HEK293 (cell line): ENCODE data around the gene SUFU.
"Not testable (repeated sequence)": the region's sequence is repeated elsewhere in the genome, so short reads cannot be mapped to it uniquely, and the experiment has no call there.

Experiments used
- CTCF ChIA-PET: fragments of 350-600 bp; formaldehyde crosslinking; extraction: SDS; loops from one replicate; lab custom pipeline; 2021; ENCODE audit warnings: antibody characterized with exemption; lab: Yijun Ruan, JAX
- POLR2A ChIA-PET: fragments of 300-600 bp; formaldehyde crosslinking; extraction: SDS; loops from one replicate; lab custom pipeline; 2020; ENCODE audit warnings: antibody characterized with exemption, inconsistent platforms; lab: Yijun Ruan, JAX
- H3K27ac ChIP-seq: fragments of 200-500 bp; sonication (Bioruptor generic); 2 replicates; pipeline ENCODE4 v1.5.1; 2014; ENCODE audit warnings: low read depth, low read length, control low read depth, inconsistent platforms; ENCODE audit errors: extremely low read depth
- H3K36me3 ChIP-seq, 2 experiments: fragments of 200-500 bp in 1 of 2; sonication (Bioruptor generic) in 1 of 2; 1 replicate in 1 of 2; 2 replicates in 1 of 2; pipeline ENCODE4 v1.5.1; 2014 to 2017; ENCODE audit warnings: inconsistent platforms in 2 of 2, low read length in 2 of 2; ENCODE audit not compliant: control insufficient read depth in 2 of 2, insufficient read depth in 1 of 2
- H3K4me1 ChIP-seq: fragments of 200-500 bp; sonication (Bioruptor generic); 2 replicates; pipeline ENCODE4 v1.5.1; 2014; ENCODE audit warnings: mild to moderate bottlenecking, low read length, inconsistent platforms; ENCODE audit not compliant: control insufficient read depth, insufficient read depth
- H3K4me3 ChIP-seq: 2 replicates; pipeline ENCODE4 v1.5.1; 2011; ENCODE audit warnings: low read depth, mild to moderate bottlenecking, control low read depth, low read length, moderate library complexity
- H3K9me3 ChIP-seq: fragments of 200-500 bp; sonication (Bioruptor generic); 2 replicates; pipeline ENCODE4 v1.5.1; 2014; ENCODE audit warnings: low read depth, low read length, inconsistent platforms; ENCODE audit not compliant: control insufficient read depth, insufficient read depth
- GFI1B ChIP-seq: fragments of 450-650 bp; formaldehyde crosslinking; IDR thresholded peaks from 2 replicates; pipeline ENCODE4 v1.5.1; 2016; ENCODE audit warnings: missing biosample characterization, missing genetic modification characterization
- GLIS2 ChIP-seq: fragments of 450-650 bp; formaldehyde crosslinking; IDR thresholded peaks from 2 replicates; pipeline ENCODE4 v1.5.1; 2016; ENCODE audit warnings: missing biosample characterization, missing genetic modification characterization
- HOXD13 ChIP-seq: sonication (generic); formaldehyde crosslinking; IDR thresholded peaks from 2 replicates; pipeline ENCODE4 v1.8.0; 2022; ENCODE audit warnings: missing genetic modification reagents, borderline replicate concordance
- PRDM1 ChIP-seq: fragments of 450-650 bp; formaldehyde crosslinking; IDR thresholded peaks from 2 replicates; pipeline ENCODE4; 2016; ENCODE audit warnings: missing biosample characterization, missing genetic modification characterization
- SP2 ChIP-seq: fragments of 450-650 bp; formaldehyde crosslinking; IDR thresholded peaks from 2 replicates; pipeline ENCODE4 v1.5.1; 2016; ENCODE audit warnings: missing biosample characterization, missing genetic modification characterization
- ZBTB20 ChIP-seq: fragments of 450-650 bp; formaldehyde crosslinking; IDR thresholded peaks from 2 replicates; pipeline ENCODE4 v1.5.1; 2016; ENCODE audit warnings: missing biosample characterization, missing genetic modification characterization
- ZFP69B ChIP-seq: fragments of 450-650 bp; formaldehyde crosslinking; IDR thresholded peaks from 2 replicates; pipeline ENCODE4 v1.5.1; 2016; ENCODE audit warnings: missing biosample characterization, missing genetic modification characterization
- ZNF184 ChIP-seq: fragments of 450-650 bp; IDR thresholded peaks from 2 replicates; pipeline ENCODE4 v1.5.1; 2018; ENCODE audit warnings: missing biosample characterization, mild to moderate bottlenecking, missing genetic modification characterization
- ZNF548 ChIP-seq: fragments of 450-650 bp; formaldehyde crosslinking; IDR thresholded peaks from 2 replicates; pipeline ENCODE4 v1.5.1; 2016; ENCODE audit warnings: missing biosample characterization, missing genetic modification characterization
- ZNF555 ChIP-seq: fragments of 450-650 bp; formaldehyde crosslinking; conservative IDR thresholded peaks from 2 replicates; pipeline ENCODE4 v1.5.1; 2017; ENCODE audit warnings: missing biosample characterization, mild to moderate bottlenecking, missing genetic modification characterization, inconsistent platforms
- ZNF571 ChIP-seq: fragments of 450-650 bp; formaldehyde crosslinking; IDR thresholded peaks from 2 replicates; pipeline ENCODE4 v1.5.0; 2017; ENCODE audit warnings: missing biosample characterization, missing genetic modification characterization
- ZNF623 ChIP-seq: fragments of 450-650 bp; formaldehyde crosslinking; IDR thresholded peaks from 2 replicates; pipeline ENCODE4 v1.5.1; 2016; ENCODE audit warnings: missing biosample characterization, missing genetic modification characterization
- ZNF677 ChIP-seq: fragments of 450-650 bp; IDR thresholded peaks from 2 replicates; pipeline ENCODE4 v1.5.0; 2018; ENCODE audit warnings: missing biosample characterization, mild to moderate bottlenecking, missing genetic modification characterization, moderate library complexity
- ZNF747 ChIP-seq: fragments of 450-650 bp; formaldehyde crosslinking; IDR thresholded peaks from 2 replicates; pipeline ENCODE4 v1.5.1; 2016; ENCODE audit warnings: missing biosample characterization, missing genetic modification characterization
- ZNF776 ChIP-seq: fragments of 450-650 bp; formaldehyde crosslinking; IDR thresholded peaks from 2 replicates; pipeline ENCODE4 v1.5.0; 2017; ENCODE audit warnings: missing biosample characterization, missing genetic modification characterization, borderline replicate concordance
- ZSCAN16 ChIP-seq: fragments of 450-650 bp; formaldehyde crosslinking; IDR thresholded peaks from 2 replicates; pipeline ENCODE4 v1.5.1; 2016; ENCODE audit warnings: missing biosample characterization, missing genetic modification characterization
- TF ChIP-seq, protein P1 (sequence below): fragments of 450-650 bp; formaldehyde crosslinking; IDR thresholded peaks from 2 replicates; pipeline ENCODE4 v1.5.1; 2016; ENCODE audit warnings: missing biosample characterization, missing genetic modification characterization
- TF ChIP-seq, protein P2 (sequence below): fragments of 450-650 bp; formaldehyde crosslinking; IDR thresholded peaks from 2 replicates; pipeline ENCODE4 v1.5.1; 2016; ENCODE audit warnings: missing biosample characterization, missing genetic modification characterization

Gene SUFU

DNA sequence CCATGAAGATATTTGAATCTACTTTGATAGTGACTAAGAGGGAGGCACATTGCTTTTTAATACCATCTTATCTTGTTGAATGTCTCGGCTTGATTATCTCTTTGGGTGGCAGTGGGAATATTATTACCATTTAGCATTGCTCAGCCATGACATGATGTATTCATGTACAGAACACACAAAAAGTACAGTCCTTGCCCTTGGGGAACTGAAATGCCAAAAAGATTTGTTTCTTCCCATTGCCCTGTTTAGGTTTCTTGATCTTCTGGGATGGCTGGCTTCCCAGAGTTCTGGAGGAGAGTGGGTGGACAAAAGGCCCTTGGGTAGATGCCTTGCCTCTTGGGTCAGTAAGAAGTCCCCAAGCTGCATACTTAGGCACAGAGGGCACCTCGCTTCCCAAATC is 23.8 kb downstream of the SUFU start:
- no peak overlapping the region for H3K4me3 ChIP-seq

DNA sequence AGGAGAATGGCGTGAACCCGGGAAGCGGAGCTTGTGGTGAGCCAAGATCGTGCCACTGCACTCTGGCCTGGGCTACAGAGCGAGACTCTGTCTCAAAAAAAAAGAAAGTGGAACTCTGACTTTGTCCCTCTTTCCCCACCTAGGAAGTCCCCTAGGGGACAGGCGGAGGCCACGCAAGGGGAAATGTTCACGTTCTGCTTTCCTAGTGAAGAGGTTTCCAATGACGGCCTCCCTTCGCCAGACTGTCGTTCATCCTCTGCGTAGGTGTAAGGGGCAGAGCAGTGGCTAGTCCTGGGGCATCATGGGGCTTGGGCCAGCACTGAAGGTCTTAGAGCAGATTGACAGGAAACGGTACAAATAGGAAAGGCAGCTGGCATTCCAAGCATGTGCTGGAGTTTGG is 30.6 kb downstream of the SUFU start:
- ChIA-PET POLR2A (no interaction called here), CTCF (no interaction called here)
- Histone ChIP-seq H3K27ac (no peak overlapping the region), H3K36me3 (peaks cover 0 to 2% of the 10 kb centered on the region in 2 experiments; a peak in 2 of 3 replicates), H3K4me1 (no peaks in the 10 kb centered on the region), H3K4me3 (no peak overlapping the region), H3K9me3 (no peaks in the 10 kb centered on the region)
- no peak for TF ChIP-seq ZFP69B (tag by site-specific recombination)
- TF ChIP-seq SP2, result no peak
- no peak for TF ChIP-seq ZNF555
- no peak for TF ChIP-seq ZNF184 (tag by site-specific recombination)
- no peak for TF ChIP-seq PRDM1 (tag by site-specific recombination)
- no peak for TF ChIP-seq ZBTB20
- TF ChIP-seq, protein P1, sequence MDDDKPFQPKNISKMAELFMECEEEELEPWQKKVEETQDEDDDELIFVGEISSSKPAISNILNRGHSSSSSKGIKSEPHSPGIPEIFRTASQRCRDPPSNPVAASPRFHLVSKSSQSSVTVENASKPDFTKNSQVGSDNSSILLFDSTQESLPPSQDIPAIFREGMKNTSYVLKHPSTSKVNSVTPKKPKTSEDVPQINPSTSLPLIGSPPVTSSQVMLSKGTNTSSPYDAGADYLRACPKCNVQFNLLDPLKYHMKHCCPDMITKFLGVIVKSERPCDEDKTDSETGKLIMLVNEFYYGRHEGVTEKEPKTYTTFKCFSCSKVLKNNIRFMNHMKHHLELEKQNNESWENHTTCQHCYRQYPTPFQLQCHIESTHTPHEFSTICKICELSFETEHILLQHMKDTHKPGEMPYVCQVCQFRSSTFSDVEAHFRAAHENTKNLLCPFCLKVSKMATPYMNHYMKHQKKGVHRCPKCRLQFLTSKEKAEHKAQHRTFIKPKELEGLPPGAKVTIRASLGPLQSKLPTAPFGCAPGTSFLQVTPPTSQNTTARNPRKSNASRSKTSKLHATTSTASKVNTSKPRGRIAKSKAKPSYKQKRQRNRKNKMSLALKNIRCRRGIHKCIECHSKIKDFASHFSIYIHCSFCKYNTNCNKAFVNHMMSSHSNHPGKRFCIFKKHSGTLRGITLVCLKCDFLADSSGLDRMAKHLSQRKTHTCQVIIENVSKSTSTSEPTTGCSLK (tag by site-specific recombination), result no peak
- TF ChIP-seq, protein P2, sequence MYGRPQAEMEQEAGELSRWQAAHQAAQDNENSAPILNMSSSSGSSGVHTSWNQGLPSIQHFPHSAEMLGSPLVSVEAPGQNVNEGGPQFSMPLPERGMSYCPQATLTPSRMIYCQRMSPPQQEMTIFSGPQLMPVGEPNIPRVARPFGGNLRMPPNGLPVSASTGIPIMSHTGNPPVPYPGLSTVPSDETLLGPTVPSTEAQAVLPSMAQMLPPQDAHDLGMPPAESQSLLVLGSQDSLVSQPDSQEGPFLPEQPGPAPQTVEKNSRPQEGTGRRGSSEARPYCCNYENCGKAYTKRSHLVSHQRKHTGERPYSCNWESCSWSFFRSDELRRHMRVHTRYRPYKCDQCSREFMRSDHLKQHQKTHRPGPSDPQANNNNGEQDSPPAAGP, result no peak
- TF ChIP-seq GFI1B (tag by site-specific recombination), result no peak
- no peak for TF ChIP-seq ZSCAN16
- TF ChIP-seq ZNF548 (tag by site-specific recombination), result no peak

More for the DNA sequence above, 23.8 kb downstream of the SUFU start:
- Histone ChIP-seq H3K27ac (no peak overlapping the region), H3K4me1 (no peaks in the 10 kb centered on the region), H3K36me3 (peaks cover 6 to 20% of the 10 kb centered on the region in 2 experiments; a peak in 2 of 3 replicates), H3K9me3 (no peaks in the 10 kb centered on the region)
- ChIA-PET CTCF (interaction anchor here (1.1 to 2.2 kb wide), 3 partner anchors 24 to 56 kb away, joined by 4 to 7 read pairs (median 7); partner anchors contain the start of gene SUFU), POLR2A (no interaction called here)
- TF ChIP-seq ZNF747 (tag by site-specific recombination) (no peak), HOXD13 (CRISPR knock-in tag) (no peak), ZNF571 (tag by site-specific recombination) (no peak), ZNF776 (tag by site-specific recombination) (no peak), ZNF677 (tag by site-specific recombination) (no peak), ZNF623 (tag by site-specific recombination) (no peak), GLIS2 (tag by site-specific recombination) (no peak)

DNA sequence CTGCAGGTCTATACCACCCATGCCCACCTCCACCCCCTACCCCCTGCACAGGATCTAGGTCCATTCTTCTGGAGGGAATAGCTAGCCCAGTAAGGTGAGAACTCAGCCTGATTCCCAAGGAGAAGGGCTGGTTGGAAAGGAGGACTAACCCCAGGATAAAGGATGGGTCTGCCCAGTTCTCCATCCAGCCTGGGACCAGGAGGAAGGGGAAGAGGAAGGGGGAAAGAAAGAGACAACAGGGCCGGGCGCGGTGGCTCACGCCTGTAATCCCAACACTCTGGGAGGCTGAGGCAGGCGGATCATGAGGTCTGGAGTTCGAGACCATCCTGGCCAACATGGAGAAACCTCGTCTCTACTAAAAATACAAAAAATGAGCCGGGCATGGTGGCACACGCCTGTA is 31.2 kb downstream of the SUFU start:
- H3K27ac ChIP-seq, H3K4me3 ChIP-seq, H3K36me3 ChIP-seq, H3K4me1 ChIP-seq, H3K9me3 ChIP-seq, CTCF ChIA-PET: not testable (repeated sequence)
- POLR2A ChIA-PET, result interaction anchor here (0.7 kb wide), 1 partner anchor 93 kb away, joined by 3 read pairs; no protein-coding TSS in a partner anchor
